HG03139 (cell line): ENCODE data around the gene STXBP1.
A peak's percentile ranks its signal among the peaks of the same experiment; 100 is the strongest.

ENCODE experiments used
- ATAC-seq: cut with Tn5 transposase; IDR thresholded peaks from one replicate; pipeline ENCODE4 v1.9.1; 2021; ENCODE audit not compliant: unreplicated experiment

The STXBP1 gene

GRCh38 chr9:127712371-127712770 is 100.3 kb downstream of the STXBP1 start:
- no peak for ATAC-seq

- no peak for ATAC-seq
These were observed 100.8 kb downstream of the STXBP1 start for GRCh38 chr9:127712867-127713266.

GRCh38 chr9:127714020-127714750 is 102.1 kb downstream of the STXBP1 start:
- no peak for ATAC-seq

GRCh38 chr9:127714951-127715469 is 102.9 kb downstream of the STXBP1 start:
- no peak for ATAC-seq

GRCh38 chr9:127715470-127716337 is 103.6 kb downstream of the STXBP1 start, which contains the start of the genes PTRH1 and TTC16:
PTRH1 (minus strand) TSS chr9:127715663; CDS start chr9:127715639, 24 bp downstream.
TTC16 (plus strand) TSS chr9:127716079; CDS start chr9:127716146, 67 bp downstream.
- peak; percentile 85 for ATAC-seq

- ATAC-seq, result no peak
These were observed 104.3 kb downstream of the STXBP1 start for GRCh38 chr9:127716412-127716811.

GRCh38 chr9:127717766-127718165 is 105.7 kb downstream of the STXBP1 start:
- ATAC-seq, result no peak

- ATAC-seq, result no peak
These were observed 108.2 kb downstream of the STXBP1 start for GRCh38 chr9:127720031-127720864.

- no peak for ATAC-seq
These were observed 108.8 kb downstream of the STXBP1 start for GRCh38 chr9:127720865-127721227.

GRCh38 chr9:127721391-127721821 is 109.3 kb downstream of the STXBP1 start:
- ATAC-seq, result no peak

GRCh38 chr9:127722055-127722745 is 110.1 kb downstream of the STXBP1 start:
- no peak for ATAC-seq

GRCh38 chr9:127723013-127723412 is 110.9 kb downstream of the STXBP1 start:
- no peak for ATAC-seq

- no peak for ATAC-seq
These were observed 111.4 kb downstream of the STXBP1 start for GRCh38 chr9:127723444-127723843.

- no peak for ATAC-seq
These were observed 111.9 kb downstream of the STXBP1 start for GRCh38 chr9:127724012-127724411.

- no peak for ATAC-seq
These were observed 114.8 kb downstream of the STXBP1 start for GRCh38 chr9:127726871-127727270.

GRCh38 chr9:127728808-127729207 is 116.7 kb downstream of the STXBP1 start:
- ATAC-seq, result no peak

GRCh38 chr9:127729522-127730256 is 117.6 kb downstream of the STXBP1 start:
- ATAC-seq, result no peak

- ATAC-seq, result no peak
These were observed 118.2 kb downstream of the STXBP1 start for GRCh38 chr9:127730262-127730661.

GRCh38 chr9:127730799-127731410 is 118.8 kb downstream of the STXBP1 start:
- ATAC-seq, result no peak
